Mammary epithelial cell (primary cell): ENCODE results near the gene ELP5.

ENCODE experiments used
- CTCF ChIP-seq, 2 donors: IDR thresholded peaks in 1 of 2; conservative IDR thresholded peaks in 1 of 2; 2 replicates each; pipeline ENCODE4 v1.5.1; 2011 to 2012; ENCODE audit warnings: inconsistent platforms in 2 of 2, low read length in 2 of 2, mild to moderate bottlenecking in 2 of 2, control low read depth in 1 of 2, low read depth in 1 of 2; ENCODE audit not compliant: insufficient read depth in 1 of 2; ENCODE audit errors: extremely low read depth in 1 of 2
- EZH2 ChIP-seq: IDR thresholded peaks from 2 replicates; pipeline ENCODE4 v1.6.1; 2012; ENCODE audit warnings: low read length, inconsistent platforms, borderline replicate concordance

DNA sequence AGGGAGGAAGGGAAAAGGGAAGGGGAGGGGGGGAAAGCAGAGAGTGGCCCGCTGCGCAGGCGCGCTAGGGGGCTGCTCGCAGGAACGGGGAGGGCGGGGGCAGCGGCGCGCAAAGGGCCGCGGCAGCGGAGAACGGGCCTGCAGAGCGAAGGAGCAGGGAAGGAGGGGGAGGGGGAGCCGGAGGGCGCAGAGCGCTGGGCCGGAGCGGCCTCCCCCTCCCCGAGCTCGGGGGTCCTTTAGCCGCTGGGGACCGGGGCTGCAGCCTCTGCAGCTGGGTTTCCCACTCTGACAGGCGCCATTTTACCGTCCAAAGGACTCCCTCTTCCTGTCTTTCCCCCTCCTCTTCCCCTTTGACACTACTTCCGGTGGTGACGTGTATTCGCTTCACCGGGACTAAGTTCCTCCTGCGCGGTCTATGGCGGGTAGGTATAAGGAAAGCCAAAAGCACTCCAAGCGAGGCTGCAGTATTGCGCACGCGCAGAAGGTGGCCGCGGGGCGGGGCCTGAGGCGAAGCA is 297 bp upstream of the ELP5 start, which contains the start of gene CTDNEP1:
- TF ChIP-seq CTCF (conservative IDR thresholded peaks at IDR 0.05 in 1 of 2, IDR thresholded peaks at IDR 0.05 in 1 of 2; ENCODE audit: extremely low read depth in 1 of 2, insufficient read depth in 1 of 2, low read depth in 1 of 2, low read length in 2 of 2) = no peak
- TF ChIP-seq EZH2 = no peak
